HepG2 (cell line): ENCODE measurements around the gene NARS2. TPM values are rescaled to one million over a fixed set of nuclear protein-coding genes. Genes with fewer than 3 reads are reported as not detected.

Experiments
- BHLHE40 ChIP-seq: IDR thresholded peaks from 2 replicates; pipeline ENCODE4 v1.6.1; 2011; ENCODE audit warnings: low read length, improper control_type of control experiment
- CREB1 ChIP-seq, 2 experiments: fragments of 450-650 bp in 1 of 2; IDR thresholded peaks; 2 replicates each; pipeline ENCODE4 v1.6.1; 2016 to 2017; ENCODE audit warnings: control low read depth in 1 of 2, mild to moderate bottlenecking in 1 of 2, missing compliant biosample characterization in 1 of 2, missing genetic modification characterization in 1 of 2
- FLYWCH1 ChIP-seq: sonication (generic); formaldehyde crosslinking; IDR thresholded peaks from 2 replicates; pipeline ENCODE4 v1.8.1; 2023; ENCODE audit warnings: mild to moderate bottlenecking, missing genetic modification reagents
- HOXA7 ChIP-seq: sonication (generic); formaldehyde crosslinking; IDR thresholded peaks from 2 replicates; pipeline ENCODE4 v1.8.1; 2022; ENCODE audit warnings: mild to moderate bottlenecking, missing genetic modification reagents, moderate library complexity
- MIER3 ChIP-seq: IDR thresholded peaks from 2 replicates; pipeline ENCODE4 v1.6.1; 2016; ENCODE audit warnings: missing compliant biosample characterization, borderline replicate concordance
- PCBP2 ChIP-seq: fragments of 200-400 bp; formaldehyde crosslinking; optimal IDR thresholded peaks from 2 replicates; pipeline ENCODE3; 2018; ENCODE audit warnings: low read length, low read depth; ENCODE audit not compliant: poor library complexity, severe bottlenecking
- POLR2G ChIP-seq: fragments of 200-400 bp; formaldehyde crosslinking; IDR thresholded peaks from 2 replicates; pipeline ENCODE4 v1.6.1; 2018; ENCODE audit warnings: mild to moderate bottlenecking, low read depth, low read length, moderate library complexity
- SIX4 ChIP-seq: sonication (generic); formaldehyde crosslinking; IDR thresholded peaks from 2 replicates; pipeline ENCODE4 v1.4.0; 2020; ENCODE audit warnings: missing genetic modification reagents
- TEAD2 ChIP-seq: sonication (generic); formaldehyde crosslinking; IDR thresholded peaks from 2 replicates; pipeline ENCODE4 v1.9.0; 2021; ENCODE audit warnings: missing genetic modification reagents
- ZBTB7A ChIP-seq: sonication (generic); formaldehyde crosslinking; IDR thresholded peaks from 2 replicates; pipeline ENCODE4 v1.8.0; 2022; ENCODE audit warnings: mild to moderate bottlenecking, missing genetic modification reagents
- ZNF292 ChIP-seq: sonication (generic); formaldehyde crosslinking; IDR thresholded peaks from 2 replicates; pipeline ENCODE4 v1.8.1; 2022; ENCODE audit warnings: mild to moderate bottlenecking, low read depth, missing genetic modification reagents, borderline replicate concordance
- ZNF354B ChIP-seq: sonication (generic); formaldehyde crosslinking; IDR thresholded peaks from 2 replicates; pipeline ENCODE4 v1.8.0; 2022; ENCODE audit warnings: mild to moderate bottlenecking, missing genetic modification reagents
- ZNF775 ChIP-seq: sonication (generic); formaldehyde crosslinking; IDR thresholded peaks from 2 replicates; pipeline ENCODE4 v1.4.0; 2020; ENCODE audit warnings: missing genetic modification reagents, mild to moderate bottlenecking, moderate library complexity, borderline replicate concordance
- ZNF780A ChIP-seq: sonication (generic); formaldehyde crosslinking; IDR thresholded peaks from 2 replicates; pipeline ENCODE4 v1.8.0; 2022; ENCODE audit warnings: mild to moderate bottlenecking, missing genetic modification reagents, moderate library complexity
- polyA plus RNA-seq, 8 experiments: library from polyadenylated mRNA; depleted of rRNA in 3 of 8; stranded (reverse) in 7 of 8; unstranded in 1 of 8; fragments of >200 nt; fragmentation: Illumina TruSeq in 4 of 8; extraction: Trizol in 4 of 8; gene quantifications; 2 replicates each; pipeline versions ENCODE4 v1.2.1 to v1.2.3, GENCODE V29; 2011 to 2016; ENCODE audit warnings: low read depth in 4 of 8, missing spikeins in 1 of 8, mixed read lengths in 1 of 8; ENCODE audit not compliant: insufficient read depth in 1 of 8
- total RNA-seq, 5 experiments: library from RNA; depleted of rRNA; stranded (reverse); fragments of >200 nt; fragmentation: Illumina TruSeq; extraction: Trizol; gene quantifications; 2 replicates each; pipeline ENCODE4 v1.2.3, GENCODE V29; 2016; ENCODE audit warnings: low read depth in 1 of 5
- TF ChIP-seq, protein P1 (sequence below): sonication (generic); formaldehyde crosslinking; IDR thresholded peaks from 2 replicates; pipeline ENCODE4 v1.4.0; 2020; ENCODE audit warnings: missing genetic modification reagents, borderline replicate concordance
- TF ChIP-seq, protein P2 (sequence below): sonication (generic); formaldehyde crosslinking; IDR thresholded peaks from 2 replicates; pipeline ENCODE4 v1.4.0; 2020; ENCODE audit warnings: missing genetic modification reagents; ENCODE audit errors: not compliant biosample characterization
- TF ChIP-seq, protein P3 (sequence below): sonication (generic); formaldehyde crosslinking; IDR thresholded peaks from 2 replicates; pipeline ENCODE4 v1.4.0; 2020; ENCODE audit warnings: missing genetic modification reagents
- TF ChIP-seq, protein P4 (sequence below): sonication (generic); formaldehyde crosslinking; IDR thresholded peaks from 2 replicates; pipeline ENCODE4 v1.5.0; 2020; ENCODE audit warnings: mild to moderate bottlenecking, missing genetic modification reagents
- TF ChIP-seq, protein P5 (sequence below): sonication (generic); formaldehyde crosslinking; IDR thresholded peaks from 2 replicates; pipeline ENCODE4 v1.4.0; 2020; ENCODE audit warnings: missing genetic modification reagents

Gene NARS2
- total and polyA plus RNA-seq, 2 of the 13 experiments (the other 11 are each of a cell fraction or from before 2014, with no cell fraction given), result 45.9 to 65.0 TPM

DNA sequence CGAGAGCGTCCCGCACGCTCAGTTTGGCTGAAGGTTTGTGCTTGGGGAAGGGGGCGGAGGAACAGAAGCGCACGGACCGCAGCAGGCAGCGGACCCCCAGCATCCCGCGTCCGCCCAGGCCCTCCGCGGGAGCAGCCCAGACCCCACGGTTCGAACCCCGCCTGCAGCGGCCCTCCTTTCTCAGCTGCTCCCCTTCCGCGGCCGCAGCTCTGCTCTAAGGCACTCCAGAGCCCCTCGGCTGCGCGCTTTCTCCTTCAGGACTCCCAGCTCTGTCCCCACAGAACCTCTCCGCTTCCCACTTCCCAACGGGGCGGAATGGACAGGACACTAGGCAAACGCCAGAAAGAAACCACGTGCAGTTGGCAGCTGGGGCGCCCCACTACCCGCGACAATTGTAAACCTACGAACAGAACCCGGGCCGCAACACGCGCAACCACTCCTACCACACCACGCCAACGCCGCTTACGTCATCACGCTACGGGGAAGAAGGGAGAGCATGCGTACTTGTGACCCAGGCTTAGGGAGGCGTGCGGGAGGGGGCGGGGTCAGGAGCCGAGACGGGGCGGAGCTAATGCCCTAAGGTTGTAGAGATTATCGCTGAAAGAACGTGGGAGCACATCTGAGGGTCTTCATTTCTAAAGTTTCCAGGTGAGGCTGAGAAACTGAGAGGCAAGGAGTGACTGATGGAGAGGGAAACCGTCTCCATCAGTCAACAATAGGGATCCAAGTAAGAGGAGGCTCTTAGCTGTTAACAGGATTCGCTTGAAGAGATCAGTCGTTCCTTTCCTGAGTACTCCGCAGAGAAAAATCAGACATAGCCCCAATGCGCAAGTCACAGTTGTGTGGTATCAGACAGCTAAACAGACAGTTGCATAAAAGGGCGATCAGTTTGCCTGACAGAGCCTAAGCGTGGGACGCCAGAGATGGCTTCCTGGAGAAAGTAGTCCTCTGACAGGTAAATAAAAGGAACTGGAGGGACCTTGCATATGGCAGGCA lies at the start of gene NARS2 (continued):
- no peak for TF ChIP-seq TEAD2 (CRISPR knock-in tag)
- TF ChIP-seq, protein P1, sequence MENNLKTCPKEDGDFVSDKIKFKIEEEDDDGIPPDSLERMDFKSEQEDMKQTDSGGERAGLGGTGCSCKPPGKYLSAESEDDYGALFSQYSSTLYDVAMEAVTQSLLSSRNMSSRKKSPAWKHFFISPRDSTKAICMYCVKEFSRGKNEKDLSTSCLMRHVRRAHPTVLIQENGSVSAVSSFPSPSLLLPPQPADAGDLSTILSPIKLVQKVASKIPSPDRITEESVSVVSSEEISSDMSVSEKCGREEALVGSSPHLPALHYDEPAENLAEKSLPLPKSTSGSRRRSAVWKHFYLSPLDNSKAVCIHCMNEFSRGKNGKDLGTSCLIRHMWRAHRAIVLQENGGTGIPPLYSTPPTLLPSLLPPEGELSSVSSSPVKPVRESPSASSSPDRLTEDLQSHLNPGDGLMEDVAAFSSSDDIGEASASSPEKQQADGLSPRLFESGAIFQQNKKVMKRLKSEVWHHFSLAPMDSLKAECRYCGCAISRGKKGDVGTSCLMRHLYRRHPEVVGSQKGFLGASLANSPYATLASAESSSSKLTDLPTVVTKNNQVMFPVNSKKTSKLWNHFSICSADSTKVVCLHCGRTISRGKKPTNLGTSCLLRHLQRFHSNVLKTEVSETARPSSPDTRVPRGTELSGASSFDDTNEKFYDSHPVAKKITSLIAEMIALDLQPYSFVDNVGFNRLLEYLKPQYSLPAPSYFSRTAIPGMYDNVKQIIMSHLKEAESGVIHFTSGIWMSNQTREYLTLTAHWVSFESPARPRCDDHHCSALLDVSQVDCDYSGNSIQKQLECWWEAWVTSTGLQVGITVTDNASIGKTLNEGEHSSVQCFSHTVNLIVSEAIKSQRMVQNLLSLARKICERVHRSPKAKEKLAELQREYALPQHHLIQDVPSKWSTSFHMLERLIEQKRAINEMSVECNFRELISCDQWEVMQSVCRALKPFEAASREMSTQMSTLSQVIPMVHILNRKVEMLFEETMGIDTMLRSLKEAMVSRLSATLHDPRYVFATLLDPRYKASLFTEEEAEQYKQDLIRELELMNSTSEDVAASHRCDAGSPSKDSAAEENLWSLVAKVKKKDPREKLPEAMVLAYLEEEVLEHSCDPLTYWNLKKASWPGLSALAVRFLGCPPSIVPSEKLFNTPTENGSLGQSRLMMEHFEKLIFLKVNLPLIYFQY, result peak; percentile 58; the same call in 1 of the 2 replicates
- 0 out of 2 replicates have a peak, but pooled peaks have one; percentile 22 for TF ChIP-seq ZNF780A (CRISPR knock-in tag)
- TF ChIP-seq, protein P2, sequence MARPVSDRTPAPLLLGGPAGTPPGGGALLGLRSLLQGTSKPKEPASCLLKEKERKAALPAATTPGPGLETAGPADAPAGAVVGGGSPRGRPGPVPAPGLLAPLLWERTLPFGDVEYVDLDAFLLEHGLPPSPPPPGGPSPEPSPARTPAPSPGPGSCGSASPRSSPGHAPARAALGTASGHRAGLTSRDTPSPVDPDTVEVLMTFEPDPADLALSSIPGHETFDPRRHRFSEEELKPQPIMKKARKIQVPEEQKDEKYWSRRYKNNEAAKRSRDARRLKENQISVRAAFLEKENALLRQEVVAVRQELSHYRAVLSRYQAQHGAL (CRISPR knock-in tag), result no peak
- no peak for TF ChIP-seq ZNF354B
- peak; percentile 29; the same call in 1 of the 2 replicates for TF ChIP-seq ZBTB7A (CRISPR knock-in tag)
- TF ChIP-seq, protein P3, sequence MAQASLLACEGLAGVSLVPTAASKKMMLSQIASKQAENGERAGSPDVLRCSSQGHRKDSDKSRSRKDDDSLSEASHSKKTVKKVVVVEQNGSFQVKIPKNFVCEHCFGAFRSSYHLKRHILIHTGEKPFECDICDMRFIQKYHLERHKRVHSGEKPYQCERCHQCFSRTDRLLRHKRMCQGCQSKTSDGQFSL, result peak; percentile 31; the same call in 1 of the 2 replicates
- TF ChIP-seq MIER3, result no peak
- no peak for TF ChIP-seq SIX4 (CRISPR knock-in tag)
- TF ChIP-seq, protein P4, sequence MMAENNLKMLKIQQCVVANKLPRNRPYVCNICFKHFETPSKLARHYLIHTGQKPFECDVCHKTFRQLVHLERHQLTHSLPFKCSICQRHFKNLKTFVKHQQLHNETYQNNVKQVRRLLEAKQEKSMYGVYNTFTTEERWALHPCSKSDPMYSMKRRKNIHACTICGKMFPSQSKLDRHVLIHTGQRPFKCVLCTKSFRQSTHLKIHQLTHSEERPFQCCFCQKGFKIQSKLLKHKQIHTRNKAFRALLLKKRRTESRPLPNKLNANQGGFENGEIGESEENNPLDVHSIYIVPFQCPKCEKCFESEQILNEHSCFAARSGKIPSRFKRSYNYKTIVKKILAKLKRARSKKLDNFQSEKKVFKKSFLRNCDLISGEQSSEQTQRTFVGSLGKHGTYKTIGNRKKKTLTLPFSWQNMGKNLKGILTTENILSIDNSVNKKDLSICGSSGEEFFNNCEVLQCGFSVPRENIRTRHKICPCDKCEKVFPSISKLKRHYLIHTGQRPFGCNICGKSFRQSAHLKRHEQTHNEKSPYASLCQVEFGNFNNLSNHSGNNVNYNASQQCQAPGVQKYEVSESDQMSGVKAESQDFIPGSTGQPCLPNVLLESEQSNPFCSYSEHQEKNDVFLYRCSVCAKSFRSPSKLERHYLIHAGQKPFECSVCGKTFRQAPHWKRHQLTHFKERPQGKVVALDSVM, result peak; percentile 34; the same call in 1 of the 2 replicates
- TF ChIP-seq, protein P5, sequence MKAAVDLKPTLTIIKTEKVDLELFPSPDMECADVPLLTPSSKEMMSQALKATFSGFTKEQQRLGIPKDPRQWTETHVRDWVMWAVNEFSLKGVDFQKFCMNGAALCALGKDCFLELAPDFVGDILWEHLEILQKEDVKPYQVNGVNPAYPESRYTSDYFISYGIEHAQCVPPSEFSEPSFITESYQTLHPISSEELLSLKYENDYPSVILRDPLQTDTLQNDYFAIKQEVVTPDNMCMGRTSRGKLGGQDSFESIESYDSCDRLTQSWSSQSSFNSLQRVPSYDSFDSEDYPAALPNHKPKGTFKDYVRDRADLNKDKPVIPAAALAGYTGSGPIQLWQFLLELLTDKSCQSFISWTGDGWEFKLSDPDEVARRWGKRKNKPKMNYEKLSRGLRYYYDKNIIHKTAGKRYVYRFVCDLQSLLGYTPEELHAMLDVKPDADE (CRISPR knock-in tag), result peak; percentile 60; the same call in 1 of the 2 replicates
- TF ChIP-seq BHLHE40, result peak; percentile 38; the same call in 1 of the 2 replicates
- TF ChIP-seq ZNF775 (CRISPR knock-in tag), result no peak
- TF ChIP-seq FLYWCH1, result no peak
- peak; percentile 98 for TF ChIP-seq CREB1 (IDR thresholded peaks at IDR 0.05)
- TF ChIP-seq CREB1 (CRISPR knock-in tag; IDR thresholded peaks at IDR 0.05), result peak; percentile 94
- no peak for TF ChIP-seq PCBP2
- peak; percentile 90 for TF ChIP-seq POLR2G
- TF ChIP-seq HOXA7, result no peak
- TF ChIP-seq ZNF292 (CRISPR knock-in tag), result peak; percentile 52; the same call in 1 of the 2 replicates
